HCT116 (cell line): Measurements from ENCODE around the gene TOR2A. TPM values are rescaled to one million over a fixed set of nuclear protein-coding genes. Genes with fewer than 3 reads are reported as not detected.

Source experiments
- ATAC-seq: fragments of 200-7000 bp; cut with Tn5 transposase; 2 replicates; pipeline ENCODE4 v1.9.1; 2020; ENCODE audit warnings: mild to moderate bottlenecking, moderate library complexity
- BruUV-seq: library from RNA; stranded (reverse); fragments of 400-500 nt; replicated peaks from 2 replicates; lab custom pipeline; 2021; lab: Mats Ljungman, UMichigan
- CTCF ChIA-PET: fragments of 300-600 bp; sonication (Branson Sonifier 250); formaldehyde crosslinking; loops from one replicate; lab custom pipeline; 2021; ENCODE audit warnings: antibody characterized with exemption; lab: Charles Lee
- POLR2A ChIA-PET: fragments of 300-600, 350-600 bp; sonication (Branson Sonifier 250); formaldehyde crosslinking; loops from one replicate; lab custom pipeline; 2021; ENCODE audit warnings: antibody characterized with exemption; lab: Charles Lee
- RAD21 ChIA-PET, 2 experiments: fragments of 300-600 bp; sonication (Branson Sonifier 250); formaldehyde crosslinking; loops; one replicate each; lab custom pipeline; 2023; ENCODE audit warnings: low total read pairs in 2 of 2; ENCODE audit not compliant: uncharacterized antibody in 2 of 2, unreplicated experiment in 2 of 2, low non-redundant PET in 1 of 2; lab: Charles Lee
- DNase-seq: peaks from one replicate; pipeline ENCODE4 v3.0.0-alpha.2; 2010; ENCODE audit warnings: low read depth, low spot score
- H2AFZ ChIP-seq: fragments of 200-600 bp; shearing (Covaris generic), sonication (generic); 2 replicates; pipeline ENCODE4 v1.6.1; 2017; ENCODE audit warnings: low read depth, mixed run types, mixed read lengths, antibody characterized with exemption, low read length; ENCODE audit not compliant: poor library complexity, severe bottlenecking
- H3K27ac ChIP-seq: 2 replicates; pipeline ENCODE4 v1.5.1; 2012; ENCODE audit warnings: low read depth, low read length
- H3K27me3 ChIP-seq: fragments of 200-600 bp; sonication (generic); 2 replicates; pipeline ENCODE4 v1.6.1; 2016; ENCODE audit warnings: mixed run types, low read length, mixed read lengths; ENCODE audit not compliant: insufficient read depth
- H3K36me3 ChIP-seq, 2 experiments: fragments of 200-500 bp in 1 of 2; fragments of 200-600 bp in 1 of 2; sonication (Bioruptor generic) in 1 of 2; sonication (generic) in 1 of 2; 2 replicates each; pipeline versions ENCODE4 v1.5.1 to v1.6.1; 2014 to 2016; ENCODE audit warnings: low read length in 2 of 2, inconsistent platforms in 1 of 2, mixed read lengths in 1 of 2, mixed run types in 1 of 2; ENCODE audit not compliant: insufficient read depth in 2 of 2, control insufficient read depth in 1 of 2
- H3K4me1 ChIP-seq, 2 experiments: fragments of 200-600 bp in 1 of 2; sonication (generic) in 1 of 2; 2 replicates each; pipeline versions ENCODE4 v1.5.1 to v1.6.1; 2012 to 2017; ENCODE audit warnings: low read length in 2 of 2, inconsistent platforms in 1 of 2, mild to moderate bottlenecking in 1 of 2, mixed read lengths in 1 of 2, mixed run types in 1 of 2, moderate library complexity in 1 of 2; ENCODE audit not compliant: insufficient read depth in 2 of 2, control insufficient read depth in 1 of 2
- H3K4me2 ChIP-seq: fragments of 200-600 bp; sonication (generic); 2 replicates; pipeline ENCODE4 v1.6.1; 2017; ENCODE audit warnings: mixed run types, low read length, mixed read lengths
- H3K4me3 ChIP-seq, 2 experiments: fragments of 200-600 bp in 1 of 2; sonication (generic) in 1 of 2; replicated peaks in 1 of 2; 2 replicates each; pipeline ENCODE4 v1.5.1; 2011 to 2016; ENCODE audit warnings: low read length in 2 of 2, control low read depth in 1 of 2, low read depth in 1 of 2, mild to moderate bottlenecking in 1 of 2, mixed read lengths in 1 of 2, mixed run types in 1 of 2
- H3K79me2 ChIP-seq: fragments of 200-600 bp; sonication (generic); 2 replicates; pipeline ENCODE4 v1.6.1; 2017; ENCODE audit warnings: mild to moderate bottlenecking, mixed run types, low read length, moderate library complexity, mixed read lengths; ENCODE audit not compliant: insufficient read depth
- H3K9ac ChIP-seq: fragments of 200-600 bp; sonication (generic); 2 replicates; pipeline ENCODE4 v1.6.1; 2016; ENCODE audit warnings: low read length, mixed read lengths
- H3K9me2 ChIP-seq: fragments of 200-600 bp; sonication (generic), shearing (Covaris generic); 2 replicates; pipeline ENCODE4 v1.6.1; 2017; ENCODE audit warnings: mixed run types, mild to moderate bottlenecking, moderate library complexity; ENCODE audit not compliant: insufficient read depth
- H3K9me3 ChIP-seq, 2 experiments: fragments of 200-500 bp in 1 of 2; fragments of 200-600 bp in 1 of 2; sonication (Bioruptor generic) in 1 of 2; sonication (generic) in 1 of 2; 2 replicates each; pipeline ENCODE4 v1.6.1; 2014 to 2017; ENCODE audit warnings: low read length in 2 of 2, mixed read lengths in 2 of 2, inconsistent platforms in 1 of 2, low read depth in 1 of 2, mild to moderate bottlenecking in 1 of 2, mixed run types in 1 of 2, moderate library complexity in 1 of 2; ENCODE audit not compliant: control insufficient read depth in 1 of 2, insufficient read depth in 1 of 2
- H4K20me1 ChIP-seq: fragments of 200-600 bp; sonication (generic), shearing (Covaris generic); 2 replicates; pipeline ENCODE4 v1.6.1; 2017; ENCODE audit warnings: mixed run types, mild to moderate bottlenecking, moderate library complexity; ENCODE audit not compliant: insufficient read depth
- EZH2phosphoT487 ChIP-seq: fragments of 200-600 bp; IDR thresholded peaks from 2 replicates; pipeline ENCODE4 v1.6.1; 2018; ENCODE audit warnings: antibody characterized with exemption, borderline replicate concordance
- FOSL1 ChIP-seq: IDR thresholded peaks from 2 replicates; pipeline ENCODE4 v1.6.1; 2012; ENCODE audit warnings: low read depth
- POLR2A ChIP-seq: IDR thresholded peaks from 2 replicates; pipeline ENCODE4 v1.7.0; 2011; ENCODE audit warnings: borderline replicate concordance; ENCODE audit not compliant: insufficient read depth, insufficient read length; ENCODE audit errors: extremely low read depth
- YY1 ChIP-seq: IDR thresholded peaks from 2 replicates; pipeline ENCODE4 v1.6.1; 2011; ENCODE audit warnings: low read length, low read depth, moderate library complexity, mild to moderate bottlenecking; ENCODE audit not compliant: insufficient replicate concordance; ENCODE audit errors: extremely low read depth
- ZFX ChIP-seq: fragments of 450-650 bp; IDR thresholded peaks from 2 replicates; pipeline ENCODE4 v1.6.1; 2017
- intact Hi-C: fragments of 100-400 bp; cut with micrococcal nuclease; formaldehyde crosslinking; loops from 2 replicates; pipeline ENCODE4 v1.10.0; 2022
- total RNA-seq: library from RNA; stranded (reverse); gene quantifications from one replicate; pipeline ENCODE4 v1.2.1, GENCODE V29; 2021; ENCODE audit not compliant: unreplicated experiment
- TF ChIP-seq, protein P1 (sequence below): IDR thresholded peaks from 2 replicates; pipeline ENCODE4 v1.6.1; 2011; ENCODE audit warnings: mild to moderate bottlenecking, low read length, moderate library complexity; ENCODE audit not compliant: insufficient replicate concordance; ENCODE audit errors: extremely low read depth

The TOR2A gene
- total RNA-seq, 1 experiment from 2014 or later = 12.0 TPM

DNA sequence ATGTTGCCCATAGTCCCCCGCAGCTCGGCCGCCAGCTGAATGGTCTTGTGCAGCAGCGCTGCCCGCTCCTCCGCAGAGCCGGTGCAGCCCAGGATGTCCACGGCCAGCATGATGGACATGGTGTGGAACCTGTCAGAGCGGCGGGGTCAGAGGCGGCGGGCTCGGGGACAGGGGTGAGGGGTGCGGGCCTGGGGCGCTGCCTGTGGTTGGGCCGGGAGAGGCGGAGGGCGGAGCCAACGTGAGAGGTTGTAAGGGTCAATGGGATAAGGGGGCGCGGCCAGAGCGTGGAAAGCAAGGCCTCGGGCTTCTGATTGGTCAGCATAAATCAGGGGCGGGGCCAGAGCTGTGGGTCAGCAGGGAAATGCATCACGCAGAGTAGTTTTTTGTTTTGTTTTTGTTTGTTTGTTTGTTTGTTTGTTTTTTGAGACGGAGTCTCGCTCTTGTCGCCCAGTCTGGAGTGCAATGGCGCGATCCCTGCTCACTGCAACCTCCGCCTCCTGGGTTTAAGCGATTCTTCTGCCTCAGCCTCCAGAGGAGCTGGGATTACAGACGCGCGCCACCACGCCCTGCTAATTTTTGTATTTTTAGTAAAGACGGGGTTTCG is 6.8 kb upstream of the TOR2A start:
- Histone ChIP-seq H3K9me3 (no peaks in the 10 kb centered on the region), H3K36me3 (no peaks in the 10 kb centered on the region), H3K27me3 (no peaks in the 10 kb centered on the region), H3K9me2 (no peaks in the 10 kb centered on the region), H3K4me1 (peaks cover 14 to 28% of the 10 kb centered on the region in 2 experiments), H3K79me2 (no peaks in the 10 kb centered on the region), H2AFZ (no peak overlapping the region), H3K27ac (no peak overlapping the region), H3K9ac (no peak overlapping the region), H4K20me1 (no peaks in the 10 kb centered on the region), H3K4me3 (no peak overlapping the region), H3K4me2 (0 out of 2 replicates have a peak overlapping the region, but pooled peaks have one; percentile 73)
- no peak for TF ChIP-seq FOSL1
- TF ChIP-seq, protein P1, sequence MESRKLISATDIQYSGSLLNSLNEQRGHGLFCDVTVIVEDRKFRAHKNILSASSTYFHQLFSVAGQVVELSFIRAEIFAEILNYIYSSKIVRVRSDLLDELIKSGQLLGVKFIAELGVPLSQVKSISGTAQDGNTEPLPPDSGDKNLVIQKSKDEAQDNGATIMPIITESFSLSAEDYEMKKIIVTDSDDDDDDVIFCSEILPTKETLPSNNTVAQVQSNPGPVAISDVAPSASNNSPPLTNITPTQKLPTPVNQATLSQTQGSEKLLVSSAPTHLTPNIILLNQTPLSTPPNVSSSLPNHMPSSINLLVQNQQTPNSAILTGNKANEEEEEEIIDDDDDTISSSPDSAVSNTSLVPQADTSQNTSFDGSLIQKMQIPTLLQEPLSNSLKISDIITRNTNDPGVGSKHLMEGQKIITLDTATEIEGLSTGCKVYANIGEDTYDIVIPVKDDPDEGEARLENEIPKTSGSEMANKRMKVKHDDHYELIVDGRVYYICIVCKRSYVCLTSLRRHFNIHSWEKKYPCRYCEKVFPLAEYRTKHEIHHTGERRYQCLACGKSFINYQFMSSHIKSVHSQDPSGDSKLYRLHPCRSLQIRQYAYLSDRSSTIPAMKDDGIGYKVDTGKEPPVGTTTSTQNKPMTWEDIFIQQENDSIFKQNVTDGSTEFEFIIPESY = no peak
- TF ChIP-seq EZH2phosphoT487 = no peak
- no peak for TF ChIP-seq ZFX
- TF ChIP-seq YY1 = no peak
- no peak for TF ChIP-seq POLR2A
- ChIA-PET RAD21 (no interaction called here), POLR2A (no interaction called here), CTCF (no interaction called here)
- BruUV-seq = no TSS peak
- intact Hi-C loops = no loop called here
- peak; percentile 57 for ATAC-seq
- DNase-seq = peak; percentile 18
